H9 (cell line): Measurements from ENCODE around the gene POLDIP3. TPM values are rescaled to one million over a fixed set of nuclear protein-coding genes. Genes with fewer than 3 reads are reported as not detected.

ENCODE experiments used
- DNase-seq: peaks from one replicate; pipeline ENCODE4 v3.0.0-alpha.2; 2017
- H2AFZ ChIP-seq: one replicate; pipeline ENCODE4 v1.6.1; 2013; ENCODE audit warnings: mild to moderate bottlenecking, low read length, control low read depth, moderate library complexity
- H2AK5ac ChIP-seq: 2 replicates; pipeline ENCODE4 v1.6.1; 2013; ENCODE audit warnings: low read length, control low read depth, mixed read lengths; ENCODE audit not compliant: insufficient read length
- H2BK120ac ChIP-seq: one replicate; pipeline ENCODE4 v1.6.1; 2013; ENCODE audit warnings: low read depth, mild to moderate bottlenecking, low read length, control low read depth, inconsistent platforms; ENCODE audit not compliant: poor library complexity, severe bottlenecking
- H2BK12ac ChIP-seq: 2 replicates; pipeline ENCODE4 v1.6.1; 2013; ENCODE audit warnings: low read length, control low read depth, mixed read lengths, low read depth; ENCODE audit not compliant: insufficient read length
- H2BK15ac ChIP-seq: 2 replicates; pipeline ENCODE4 v1.6.1; 2013; ENCODE audit warnings: low read depth, low read length, control low read depth
- H2BK20ac ChIP-seq: one replicate; pipeline ENCODE4 v1.6.1; 2013; ENCODE audit warnings: low read depth, mild to moderate bottlenecking, low read length, control low read depth, inconsistent platforms; ENCODE audit not compliant: poor library complexity, severe bottlenecking
- H2BK5ac ChIP-seq: 2 replicates; pipeline ENCODE4 v1.6.1; 2013; ENCODE audit warnings: low read length, control low read depth, mixed read lengths; ENCODE audit not compliant: insufficient read length
- H3K14ac ChIP-seq: 2 replicates; pipeline ENCODE4 v1.6.1; 2013; ENCODE audit warnings: low read length, control low read depth; ENCODE audit not compliant: insufficient read depth
- H3K18ac ChIP-seq: 2 replicates; pipeline ENCODE4 v1.6.1; 2013; ENCODE audit warnings: low read depth, mild to moderate bottlenecking, mixed read lengths, low read length, control low read depth; ENCODE audit not compliant: insufficient read length
- H3K23ac ChIP-seq: 2 replicates; pipeline ENCODE4 v1.6.1; 2013; ENCODE audit warnings: low read length, control low read depth, mixed read lengths, low read depth; ENCODE audit not compliant: insufficient read length
- H3K23me2 ChIP-seq: 2 replicates; pipeline ENCODE4 v1.6.1; 2013; ENCODE audit warnings: low read depth, mild to moderate bottlenecking, mixed read lengths, low read length, control low read depth; ENCODE audit not compliant: insufficient read length, poor library complexity, severe bottlenecking
- H3K27ac ChIP-seq: 2 replicates; pipeline ENCODE4 v1.5.1; 2013; ENCODE audit warnings: low read length, control low read depth, mixed read lengths, low read depth; ENCODE audit not compliant: insufficient read length
- H3K27me3 ChIP-seq: 2 replicates; pipeline ENCODE4 v1.6.1; 2013; ENCODE audit warnings: low read length, control low read depth, inconsistent platforms; ENCODE audit not compliant: insufficient read depth
- H3K4ac ChIP-seq: 2 replicates; pipeline ENCODE4 v1.6.1; 2013; ENCODE audit warnings: low read depth, mild to moderate bottlenecking, control low read depth, inconsistent platforms, low read length, moderate library complexity
- H3K4me1 ChIP-seq: 2 replicates; pipeline ENCODE4 v1.6.1; 2013; ENCODE audit warnings: low read length, control low read depth, inconsistent platforms; ENCODE audit not compliant: insufficient read depth
- H3K4me2 ChIP-seq: 2 replicates; pipeline ENCODE4 v1.6.1; 2013; ENCODE audit warnings: low read length, control low read depth, mixed read lengths; ENCODE audit not compliant: insufficient read length, insufficient read depth
- H3K56ac ChIP-seq: 2 replicates; pipeline ENCODE4 v1.6.1; 2013; ENCODE audit warnings: low read depth, mild to moderate bottlenecking, mixed read lengths, low read length, control low read depth; ENCODE audit not compliant: insufficient read length
- H3K79me1 ChIP-seq: 2 replicates; pipeline ENCODE4 v1.6.1; 2013; ENCODE audit warnings: low read depth, mild to moderate bottlenecking, moderate library complexity, low read length, control low read depth, inconsistent platforms; ENCODE audit not compliant: insufficient read depth, poor library complexity, severe bottlenecking
- H3K79me2 ChIP-seq: 2 replicates; pipeline ENCODE4 v1.6.1; 2013; ENCODE audit warnings: low read length, control low read depth, inconsistent platforms; ENCODE audit not compliant: insufficient read depth
- H3K9ac ChIP-seq: 2 replicates; pipeline ENCODE4 v1.6.1; 2013; ENCODE audit warnings: low read length, control low read depth, mixed read lengths; ENCODE audit not compliant: insufficient read length; ENCODE audit errors: extremely low read depth
- H3K9me3 ChIP-seq: one replicate; pipeline ENCODE4 v1.6.1; 2013; ENCODE audit warnings: low read depth, low read length, inconsistent platforms; ENCODE audit not compliant: control insufficient read depth
- H3T11ph ChIP-seq: one replicate; pipeline ENCODE4 v1.6.1; 2013; ENCODE audit warnings: mild to moderate bottlenecking, low read length, control low read depth, inconsistent platforms
- H4K20me1 ChIP-seq: one replicate; pipeline ENCODE4 v1.6.1; 2013; ENCODE audit not compliant: control insufficient read depth, insufficient read length, insufficient read depth
- H4K5ac ChIP-seq: 2 replicates; pipeline ENCODE4 v1.6.1; 2013; ENCODE audit warnings: low read depth, mild to moderate bottlenecking, mixed read lengths, low read length, control low read depth; ENCODE audit not compliant: insufficient read length
- H4K8ac ChIP-seq: replicated peaks from 2 replicates; pipeline ENCODE4 v1.6.1; 2013; ENCODE audit warnings: low read length, control low read depth, mixed read lengths, low read depth; ENCODE audit not compliant: insufficient read length
- H4K91ac ChIP-seq: 2 replicates; pipeline ENCODE4 v1.6.1; 2013; ENCODE audit warnings: low read depth, mild to moderate bottlenecking, moderate library complexity, mixed read lengths, low read length, control low read depth; ENCODE audit not compliant: insufficient read length
- H3K27ac Mint-ChIP-seq, 3 experiments: 2 replicates in 2 of 3; 3 replicates in 1 of 3; pipeline ENCODE4 v1.8.0; 2020 to 2021; ENCODE audit warnings: mixed read lengths in 3 of 3, mild to moderate bottlenecking in 1 of 3, moderate library complexity in 1 of 3
- H3K27me3 Mint-ChIP-seq: 2 replicates; pipeline ENCODE4 v1.8.0; 2021; ENCODE audit warnings: low read depth, mild to moderate bottlenecking, moderate library complexity, mixed read lengths
- H3K36me3 Mint-ChIP-seq, 3 experiments: 2 replicates in 2 of 3; 3 replicates in 1 of 3; pipeline ENCODE4 v1.8.0; 2020 to 2021; ENCODE audit warnings: low read depth in 3 of 3, mixed read lengths in 3 of 3; ENCODE audit not compliant: insufficient read depth in 1 of 3
- H3K4me1 Mint-ChIP-seq, 2 experiments: 2 replicates each; pipeline ENCODE4 v1.8.0; 2020; ENCODE audit warnings: mixed read lengths in 2 of 2
- H3K4me3 Mint-ChIP-seq, 2 experiments: 2 replicates in 1 of 2; 3 replicates in 1 of 2; pipeline ENCODE4 v1.8.0; 2020 to 2021; ENCODE audit warnings: mild to moderate bottlenecking in 2 of 2, mixed read lengths in 2 of 2, moderate library complexity in 1 of 2
- H3K9me3 Mint-ChIP-seq, 2 experiments: 2 replicates in 1 of 2; 3 replicates in 1 of 2; pipeline ENCODE4 v1.8.0; 2020; ENCODE audit warnings: mild to moderate bottlenecking in 2 of 2, mixed read lengths in 2 of 2, moderate library complexity in 1 of 2
- WGBS: extraction: QIAGEN DNeasy Blood & Tissue Kit; methylation state at CpG from one replicate; pipeline ENCODE4 v1.1.7; 2013; ENCODE audit warnings: missing lambda C conversion rate, low lambda C conversion rate, mixed read lengths; ENCODE audit not compliant: insufficient read length; ENCODE audit errors: extremely low coverage; 5-methylcytosine and 5-hydroxymethylcytosine counted together
- total RNA-seq: library from RNA; stranded (reverse); gene quantifications from 2 replicates; pipeline ENCODE4 v1.2.1, GENCODE V29; 2021
- TF ChIP-seq, protein P1 (sequence below): fragments of 200-600 bp; sonication (generic); conservative IDR thresholded peaks from 3 replicates; pipeline ENCODE4 v1.8.0; 2021; ENCODE audit warnings: antibody characterized with exemption, mild to moderate bottlenecking

POLDIP3 gene
- total RNA-seq, 1 experiment from 2014 or later = 90.8 TPM

GRCh38 chr22:42639541-42640241 is 25.0 kb upstream of the POLDIP3 start:
- Histone ChIP-seq H3K23me2 (no peaks in the 10 kb centered on the region), H3K79me2 (no peaks in the 10 kb centered on the region; the same call in 1 of the 2 replicates), H2BK20ac (no peak overlapping the region), H4K91ac (no peak overlapping the region), H3K14ac (no peak overlapping the region), H3K79me1 (peaks cover 7% of the 10 kb centered on the region), H3K18ac (no peak overlapping the region), H3K4me1 (peaks cover 7% of the 10 kb centered on the region; the same call in 1 of the 2 replicates), H2AFZ (no peak overlapping the region), H3K23ac (no peak overlapping the region), H3K9me3 (no peaks in the 10 kb centered on the region), H3T11ph (no peak overlapping the region), H3K27me3 (no peaks in the 10 kb centered on the region), H3K9ac (no peak overlapping the region), H4K8ac (no peak overlapping the region), H3K4ac (no peak overlapping the region), H2BK15ac (no peak overlapping the region), H2BK12ac (no peak overlapping the region), H4K20me1 (no peaks in the 10 kb centered on the region), H2BK5ac (no peak overlapping the region), H3K56ac (no peak overlapping the region), H3K4me2 (no peak overlapping the region), H2BK120ac (no peak overlapping the region), H3K27ac (no peak overlapping the region), H4K5ac (no peak overlapping the region), H2AK5ac (no peak overlapping the region)
- Mint-ChIP-seq H3K4me3 (no peak overlapping the region), H3K27ac (peak overlapping the region in 1 of 3 experiments; percentile 44; a peak in 1 of 7 replicates), H3K9me3 (no peaks in the 10 kb centered on the region), H3K36me3 (peaks cover 3 to 18% (median 14%) of the 10 kb centered on the region in 3 experiments; a peak in 6 of 7 replicates), H3K27me3 (no peaks in the 10 kb centered on the region), H3K4me1 (peaks cover 20 to 25% of the 10 kb centered on the region in 2 experiments)
- no CpG with 5 or more reads among the region's 9 CpGs for WGBS
- DNase-seq = no peak
- TF ChIP-seq, protein P1, sequence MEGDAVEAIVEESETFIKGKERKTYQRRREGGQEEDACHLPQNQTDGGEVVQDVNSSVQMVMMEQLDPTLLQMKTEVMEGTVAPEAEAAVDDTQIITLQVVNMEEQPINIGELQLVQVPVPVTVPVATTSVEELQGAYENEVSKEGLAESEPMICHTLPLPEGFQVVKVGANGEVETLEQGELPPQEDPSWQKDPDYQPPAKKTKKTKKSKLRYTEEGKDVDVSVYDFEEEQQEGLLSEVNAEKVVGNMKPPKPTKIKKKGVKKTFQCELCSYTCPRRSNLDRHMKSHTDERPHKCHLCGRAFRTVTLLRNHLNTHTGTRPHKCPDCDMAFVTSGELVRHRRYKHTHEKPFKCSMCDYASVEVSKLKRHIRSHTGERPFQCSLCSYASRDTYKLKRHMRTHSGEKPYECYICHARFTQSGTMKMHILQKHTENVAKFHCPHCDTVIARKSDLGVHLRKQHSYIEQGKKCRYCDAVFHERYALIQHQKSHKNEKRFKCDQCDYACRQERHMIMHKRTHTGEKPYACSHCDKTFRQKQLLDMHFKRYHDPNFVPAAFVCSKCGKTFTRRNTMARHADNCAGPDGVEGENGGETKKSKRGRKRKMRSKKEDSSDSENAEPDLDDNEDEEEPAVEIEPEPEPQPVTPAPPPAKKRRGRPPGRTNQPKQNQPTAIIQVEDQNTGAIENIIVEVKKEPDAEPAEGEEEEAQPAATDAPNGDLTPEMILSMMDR = no peak
